Astrocyte of the cerebellum (primary cell): ENCODE measurements around the gene MBTPS2.

Experiments
- DNase-seq: peaks from one replicate; pipeline ENCODE4 v3.0.0-alpha.2; 2011; ENCODE audit warnings: low read depth
- H3K4me3 ChIP-seq: 2 replicates; pipeline ENCODE4 v1.5.1; 2011; ENCODE audit warnings: mild to moderate bottlenecking, low read depth, low read length, moderate library complexity
- in situ Hi-C: cut with HindIII; loops from 2 replicates; pipeline ENCODE4 v1.10.0; 2017; ENCODE audit warnings: low sequenced_read_pairs
- TF ChIP-seq, protein P1 (sequence below): IDR thresholded peaks from 2 replicates; pipeline ENCODE4 v1.5.1; 2012; ENCODE audit warnings: low read length, low read depth, moderate library complexity, mild to moderate bottlenecking; ENCODE audit errors: missing control alignments

Gene MBTPS2

DNA sequence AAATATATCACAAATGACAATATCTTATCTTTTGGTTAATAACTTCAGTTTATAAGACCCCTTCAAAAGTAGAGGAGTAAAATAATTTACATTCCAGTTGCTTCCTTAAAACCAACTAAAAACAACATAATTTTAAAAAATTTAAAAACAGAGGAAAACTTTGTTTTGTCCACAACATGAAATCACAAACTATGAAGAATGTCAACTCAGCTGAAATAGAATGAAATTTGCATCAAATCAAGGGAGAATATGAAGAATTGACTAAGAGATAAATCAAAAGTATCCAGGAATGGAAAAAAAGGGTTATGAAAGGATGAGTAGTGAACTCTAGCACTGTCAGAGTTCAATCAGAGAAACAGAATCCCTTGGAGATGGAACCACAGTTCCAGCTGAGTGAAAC lies 14.2 kb downstream of the MBTPS2 start:
- no peak for DNase-seq
- TF ChIP-seq, protein P1, sequence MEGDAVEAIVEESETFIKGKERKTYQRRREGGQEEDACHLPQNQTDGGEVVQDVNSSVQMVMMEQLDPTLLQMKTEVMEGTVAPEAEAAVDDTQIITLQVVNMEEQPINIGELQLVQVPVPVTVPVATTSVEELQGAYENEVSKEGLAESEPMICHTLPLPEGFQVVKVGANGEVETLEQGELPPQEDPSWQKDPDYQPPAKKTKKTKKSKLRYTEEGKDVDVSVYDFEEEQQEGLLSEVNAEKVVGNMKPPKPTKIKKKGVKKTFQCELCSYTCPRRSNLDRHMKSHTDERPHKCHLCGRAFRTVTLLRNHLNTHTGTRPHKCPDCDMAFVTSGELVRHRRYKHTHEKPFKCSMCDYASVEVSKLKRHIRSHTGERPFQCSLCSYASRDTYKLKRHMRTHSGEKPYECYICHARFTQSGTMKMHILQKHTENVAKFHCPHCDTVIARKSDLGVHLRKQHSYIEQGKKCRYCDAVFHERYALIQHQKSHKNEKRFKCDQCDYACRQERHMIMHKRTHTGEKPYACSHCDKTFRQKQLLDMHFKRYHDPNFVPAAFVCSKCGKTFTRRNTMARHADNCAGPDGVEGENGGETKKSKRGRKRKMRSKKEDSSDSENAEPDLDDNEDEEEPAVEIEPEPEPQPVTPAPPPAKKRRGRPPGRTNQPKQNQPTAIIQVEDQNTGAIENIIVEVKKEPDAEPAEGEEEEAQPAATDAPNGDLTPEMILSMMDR, result no peak
- H3K4me3 ChIP-seq, result no peak overlapping the region
- in situ Hi-C loops, result no loop called here

DNA sequence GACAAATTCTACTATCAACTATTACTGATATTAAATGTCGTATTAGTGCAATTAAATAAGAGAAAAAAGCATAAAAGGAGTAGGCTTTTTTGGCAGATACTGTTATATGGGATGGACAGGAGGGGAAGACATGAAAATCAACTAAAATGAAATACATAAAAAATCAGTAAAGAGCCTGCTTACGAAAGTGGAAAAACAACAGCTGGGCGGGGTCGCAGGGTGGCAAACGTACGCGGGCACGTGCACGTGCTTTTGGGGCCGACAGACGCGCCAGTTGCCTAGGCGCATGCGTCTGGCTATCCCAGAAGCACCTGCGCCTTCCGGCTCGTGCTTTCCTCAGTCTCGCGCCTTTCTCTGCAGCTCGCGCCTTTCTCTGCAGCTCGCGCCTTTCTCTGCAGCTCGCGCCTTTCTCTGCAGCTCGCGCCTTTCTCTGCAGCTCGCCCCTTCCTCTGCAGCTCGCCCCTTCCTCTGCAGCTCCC lies 16.6 kb downstream of the MBTPS2 start, which contains the start of gene YY2:
TSS of gene YY2 (plus strand) at position 51 of the 479 bp plus-strand sequence. CDS start 498 bp downstream, outside the sequence.
- in situ Hi-C loops, result no loop called here

DNA sequence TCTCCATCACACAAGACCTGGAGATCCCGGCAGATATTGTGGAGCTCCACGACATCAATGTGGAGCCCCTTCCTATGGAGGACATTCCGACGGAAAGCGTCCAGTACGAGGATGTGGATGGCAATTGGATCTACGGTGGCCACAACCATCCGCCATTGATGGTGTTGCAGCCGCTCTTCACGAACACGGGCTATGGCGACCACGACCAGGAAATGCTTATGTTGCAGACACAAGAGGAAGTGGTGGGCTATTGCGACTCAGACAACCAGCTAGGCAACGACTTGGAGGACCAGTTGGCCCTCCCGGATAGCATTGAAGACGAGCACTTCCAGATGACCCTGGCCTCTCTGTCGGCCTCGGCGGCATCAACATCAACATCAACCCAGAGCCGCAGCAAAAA lies 17.1 kb downstream of the MBTPS2 start:
- no peak for DNase-seq
- in situ Hi-C loops, result no loop called here
- TF ChIP-seq, protein P1, result no peak
- no peak overlapping the region for H3K4me3 ChIP-seq

More for the DNA sequence above, 16.6 kb downstream of the MBTPS2 start, which contains the start of gene YY2:
- TF ChIP-seq, protein P1, result no peak
- no peak within 1 kb of the TSS for H3K4me3 ChIP-seq
- DNase-seq, result no peak

DNA sequence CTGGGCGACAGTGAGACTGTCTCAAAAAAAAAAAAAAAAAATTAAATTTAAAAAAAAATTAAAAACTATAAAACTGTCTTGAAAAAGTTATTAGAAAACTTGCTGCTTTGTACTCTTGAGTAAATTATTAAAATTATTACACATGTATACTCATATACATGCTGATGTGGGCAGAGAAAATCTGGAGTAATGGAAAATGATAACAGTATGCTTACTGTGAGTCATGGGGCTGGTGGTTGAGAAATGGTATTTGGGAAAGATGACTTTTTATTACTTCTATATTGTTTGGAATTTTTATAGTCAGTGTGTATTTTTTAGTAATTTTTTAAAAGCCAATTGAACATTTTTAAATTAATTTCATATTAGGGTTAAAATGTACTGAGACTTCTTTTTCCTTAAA lies 23.8 kb downstream of the MBTPS2 start:
- H3K4me3 ChIP-seq, result no peak overlapping the region
- TF ChIP-seq, protein P1, result no peak
- in situ Hi-C loops, result no loop called here
- DNase-seq, result no peak

DNA sequence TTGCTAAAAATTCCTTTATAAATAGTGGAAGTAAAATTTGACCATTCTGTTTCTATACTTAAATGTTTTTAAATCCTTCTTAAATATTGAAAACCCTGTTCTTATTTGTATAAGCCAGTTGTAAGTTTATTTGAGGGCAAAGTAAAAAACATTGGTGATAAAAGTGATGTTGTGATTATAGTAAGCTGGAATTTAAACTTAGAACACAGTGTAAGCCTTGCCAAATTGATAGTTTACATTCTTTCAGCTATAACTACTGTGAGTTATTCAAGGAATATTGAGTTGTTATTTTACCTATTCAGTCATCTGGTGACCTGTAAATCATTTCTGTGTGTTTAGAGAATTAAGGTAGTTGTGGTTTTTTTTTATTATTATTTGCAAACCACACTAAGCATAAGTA lies 26.0 kb downstream of the MBTPS2 start:
- DNase-seq, result no peak
- TF ChIP-seq, protein P1, result no peak
- H3K4me3 ChIP-seq, result no peak overlapping the region
- in situ Hi-C loops, result no loop called here

DNA sequence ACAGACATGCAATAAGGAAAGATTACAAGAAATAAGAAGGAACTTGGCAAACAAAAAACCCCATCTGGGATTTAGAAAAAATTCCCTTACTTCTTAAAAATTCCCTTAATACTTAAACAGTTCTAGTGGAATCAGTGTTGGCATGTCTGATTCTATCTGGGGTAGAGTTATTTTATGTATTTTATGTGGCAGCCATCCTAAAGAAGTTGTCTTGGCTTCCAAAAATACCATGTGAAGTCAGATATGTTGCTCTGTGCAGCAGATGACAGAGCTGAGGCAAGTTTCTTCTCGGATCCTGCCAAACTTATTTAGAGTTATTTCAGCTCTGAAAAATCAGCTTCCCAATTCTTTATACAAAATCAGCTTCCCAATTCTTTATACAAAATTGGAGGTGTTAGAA lies 31.1 kb downstream of the MBTPS2 start:
- in situ Hi-C loops, result no loop called here
- no peak for DNase-seq
- H3K4me3 ChIP-seq, result no peak overlapping the region
- TF ChIP-seq, protein P1, result no peak
